Smooth muscle cell (in vitro differentiated cells): Measurements from ENCODE around the gene SMYD3. TPM values are rescaled to one million over a fixed set of nuclear protein-coding genes. Genes with fewer than 3 reads are reported as not detected.

Experiments
- DNase-seq: peaks from one replicate; lab custom pipeline; 2025; ENCODE audit not compliant: unreplicated experiment; lab: John Stamatoyannopoulos, UW
- H2AFZ ChIP-seq: fragments of 200-600 bp; sonication (generic); 2 replicates; pipeline ENCODE4 v1.6.0; 2016; ENCODE audit warnings: antibody characterized with exemption, low read depth, mild to moderate bottlenecking
- H3F3A ChIP-seq: fragments of 200-600 bp; sonication (generic); 2 replicates; pipeline ENCODE4 v1.6.0; 2017; ENCODE audit warnings: antibody characterized with exemption, low read depth
- H3K27ac ChIP-seq: fragments of 200-600 bp; sonication (generic); 2 replicates; pipeline ENCODE4 v1.5.1; 2016; ENCODE audit warnings: low read depth, mild to moderate bottlenecking
- H3K27me3 ChIP-seq: fragments of 200-600 bp; sonication (generic); 2 replicates; pipeline ENCODE4 v1.6.1; 2016; ENCODE audit warnings: low read depth, mild to moderate bottlenecking
- H3K36me3 ChIP-seq: fragments of 200-600 bp; sonication (generic); 2 replicates; pipeline ENCODE4 v1.5.1; 2016; ENCODE audit warnings: low read depth
- H3K4me1 ChIP-seq: fragments of 200-600 bp; sonication (generic); 2 replicates; pipeline ENCODE4 v1.5.1; 2016; ENCODE audit warnings: low read depth
- H3K4me2 ChIP-seq: fragments of 200-600 bp; sonication (generic); 2 replicates; pipeline ENCODE4 v1.6.0; 2016; ENCODE audit warnings: mild to moderate bottlenecking
- H3K4me3 ChIP-seq: fragments of 200-600 bp; sonication (generic); 2 replicates; pipeline ENCODE4 v1.5.1; 2016; ENCODE audit warnings: mild to moderate bottlenecking
- H3K79me2 ChIP-seq: fragments of 200-600 bp; sonication (generic); 2 replicates; pipeline ENCODE4 v1.6.0; 2016; ENCODE audit warnings: low read depth, mild to moderate bottlenecking
- H3K9ac ChIP-seq: fragments of 200-600 bp; sonication (generic); 2 replicates; pipeline ENCODE4 v1.6.0; 2016; ENCODE audit warnings: low read depth
- H3K9me3 ChIP-seq: fragments of 200-600 bp; sonication (generic); replicated peaks from 2 replicates; pipeline ENCODE4 v1.5.1; 2016; ENCODE audit warnings: low read depth
- H4K20me1 ChIP-seq: fragments of 200-600 bp; sonication (generic); 2 replicates; pipeline ENCODE4 v1.6.0; 2016; ENCODE audit warnings: low read depth
- WGBS: methylation state at CpG from one replicate; pipeline ENCODE4 v1.1.7; 2016; ENCODE audit warnings: low lambda C conversion rate; 5-methylcytosine and 5-hydroxymethylcytosine counted together
- polyA plus RNA-seq: library from polyadenylated mRNA; unstranded; fragments of >200 nt; fragmentation: Nextera tagmentation; extraction: Ambion mirVana; gene quantifications from 2 replicates; pipeline ENCODE4 v1.2.1, GENCODE V29; 2016
- total RNA-seq: library from RNA; depleted of rRNA; stranded (reverse); fragments of >200 nt; gene quantifications from 2 replicates; pipeline ENCODE4 v1.2.3, GENCODE V29; 2014
- TF ChIP-seq, protein P1 (sequence below): fragments of 200-600 bp; sonication (generic); IDR thresholded peaks from 2 replicates; pipeline ENCODE4 v1.5.1; 2017; ENCODE audit warnings: borderline replicate concordance, mild to moderate bottlenecking, antibody characterized with exemption; ENCODE audit not compliant: insufficient read depth, poor library complexity, severe bottlenecking

The SMYD3 gene
- total and polyA plus RNA-seq, 2 experiments from 2014 or later, result 162 to 301 TPM

DNA sequence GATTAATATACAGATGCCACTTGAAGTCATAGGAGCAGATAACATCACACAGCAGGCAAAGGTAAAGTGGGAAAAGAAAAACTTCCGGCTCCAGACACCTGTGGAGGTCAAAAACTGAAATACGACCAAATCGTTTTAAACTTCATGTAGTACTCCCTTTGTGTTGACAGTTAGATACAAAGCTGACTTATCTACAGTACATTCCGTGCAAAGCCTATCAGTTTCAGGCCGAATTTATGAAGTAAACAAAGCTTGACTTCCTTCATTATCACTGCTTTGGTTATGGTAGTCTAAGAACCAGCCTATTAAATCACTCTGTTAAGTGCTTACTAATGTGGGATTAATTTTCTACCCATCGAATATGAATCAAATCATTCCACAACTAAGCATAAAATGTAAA lies 156.3 kb downstream of the SMYD3 start:
- DNase-seq, result no peak
- Histone ChIP-seq H2AFZ (no peak overlapping the region), H3K4me2 (peak overlapping the region; percentile 37), H3K4me3 (no peak overlapping the region), H3K27me3 (no peaks in the 10 kb centered on the region), H3K9me3 (no peaks in the 10 kb centered on the region), H3K9ac (no peak overlapping the region), H3K4me1 (peaks cover 4% of the 10 kb centered on the region), H3K36me3 (no peaks in the 10 kb centered on the region), H3K27ac (no peak overlapping the region), H4K20me1 (peaks cover 4% of the 10 kb centered on the region), H3K79me2 (peaks cover 24% of the 10 kb centered on the region), H3F3A (peaks cover under 1% of the 10 kb centered on the region)
- WGBS, result 33% methylated on average over 6 of the region's 6 CpGs
- TF ChIP-seq, protein P1, sequence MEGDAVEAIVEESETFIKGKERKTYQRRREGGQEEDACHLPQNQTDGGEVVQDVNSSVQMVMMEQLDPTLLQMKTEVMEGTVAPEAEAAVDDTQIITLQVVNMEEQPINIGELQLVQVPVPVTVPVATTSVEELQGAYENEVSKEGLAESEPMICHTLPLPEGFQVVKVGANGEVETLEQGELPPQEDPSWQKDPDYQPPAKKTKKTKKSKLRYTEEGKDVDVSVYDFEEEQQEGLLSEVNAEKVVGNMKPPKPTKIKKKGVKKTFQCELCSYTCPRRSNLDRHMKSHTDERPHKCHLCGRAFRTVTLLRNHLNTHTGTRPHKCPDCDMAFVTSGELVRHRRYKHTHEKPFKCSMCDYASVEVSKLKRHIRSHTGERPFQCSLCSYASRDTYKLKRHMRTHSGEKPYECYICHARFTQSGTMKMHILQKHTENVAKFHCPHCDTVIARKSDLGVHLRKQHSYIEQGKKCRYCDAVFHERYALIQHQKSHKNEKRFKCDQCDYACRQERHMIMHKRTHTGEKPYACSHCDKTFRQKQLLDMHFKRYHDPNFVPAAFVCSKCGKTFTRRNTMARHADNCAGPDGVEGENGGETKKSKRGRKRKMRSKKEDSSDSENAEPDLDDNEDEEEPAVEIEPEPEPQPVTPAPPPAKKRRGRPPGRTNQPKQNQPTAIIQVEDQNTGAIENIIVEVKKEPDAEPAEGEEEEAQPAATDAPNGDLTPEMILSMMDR, result no peak

DNA sequence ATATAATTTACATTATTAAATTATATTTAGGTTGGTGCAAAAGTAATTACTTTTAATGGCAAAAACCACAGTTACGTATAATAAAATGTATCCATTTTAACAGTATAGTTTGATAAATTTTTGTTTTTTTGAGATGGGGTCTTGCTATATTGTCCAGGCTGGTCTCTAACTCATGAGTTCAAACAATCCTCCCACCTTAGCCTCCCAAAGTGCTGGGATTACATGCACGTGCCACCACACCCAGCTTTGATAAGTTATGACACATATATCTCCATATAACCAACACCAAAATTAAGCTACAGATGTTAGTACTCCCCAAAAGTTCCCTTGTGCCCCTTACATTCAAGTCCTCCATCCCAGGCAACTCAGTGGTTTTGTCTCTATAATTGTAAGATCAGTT lies 163.1 kb downstream of the SMYD3 start:
- Histone ChIP-seq H3K4me1 (no peaks in the 10 kb centered on the region), H3K27ac (no peak overlapping the region), H2AFZ (no peak overlapping the region), H4K20me1 (peaks cover 15% of the 10 kb centered on the region), H3K9ac (no peak overlapping the region), H3K4me2 (no peak overlapping the region), H3K9me3 (no peaks in the 10 kb centered on the region), H3F3A (no peaks in the 10 kb centered on the region), H3K27me3 (no peaks in the 10 kb centered on the region), H3K79me2 (peaks cover 2% of the 10 kb centered on the region), H3K36me3 (no peaks in the 10 kb centered on the region), H3K4me3 (no peak overlapping the region)
- TF ChIP-seq, protein P1, result no peak
- DNase-seq, result no peak
- WGBS, result 96% methylated on average over 2 of the region's 2 CpGs

DNA sequence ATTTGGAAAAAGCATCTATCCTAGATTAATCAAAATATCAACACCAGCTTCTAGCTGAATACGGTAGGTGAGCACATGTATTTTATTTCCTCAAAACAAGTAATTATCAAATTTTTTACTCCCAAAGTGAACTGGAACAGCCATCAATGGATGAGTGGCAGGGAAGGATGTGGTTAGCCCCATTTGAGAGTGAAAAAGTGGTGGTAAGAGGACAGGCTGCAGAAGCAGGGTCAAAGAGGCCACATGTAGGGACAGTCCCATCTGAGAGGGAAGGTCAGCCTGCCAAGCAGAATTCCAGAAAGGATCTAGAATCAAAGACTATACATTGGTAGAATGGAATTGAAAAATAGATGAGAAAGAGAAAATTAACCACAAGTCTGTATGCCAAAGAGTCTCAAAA lies 163.8 kb downstream of the SMYD3 start:
- no peak overlapping the region for H3K27ac ChIP-seq
- no peaks in the 10 kb centered on the region for H3F3A ChIP-seq
- peaks cover 2% of the 10 kb centered on the region for H3K79me2 ChIP-seq
- TF ChIP-seq, protein P1, result no peak
- no peaks in the 10 kb centered on the region for H3K9me3 ChIP-seq
- no peak overlapping the region for H2AFZ ChIP-seq
- H4K20me1 ChIP-seq, result peaks cover 22% of the 10 kb centered on the region
- WGBS, result 100% methylated on average over 1 of the region's 1 CpG
- no peak overlapping the region for H3K4me2 ChIP-seq
- H3K36me3 ChIP-seq, result no peaks in the 10 kb centered on the region
- no peaks in the 10 kb centered on the region for H3K4me1 ChIP-seq
- DNase-seq, result no peak
- H3K9ac ChIP-seq, result no peak overlapping the region
- no peak overlapping the region for H3K4me3 ChIP-seq
- no peaks in the 10 kb centered on the region for H3K27me3 ChIP-seq

- TF ChIP-seq, protein P1, result no peak
- H3K4me3 ChIP-seq, result no peak overlapping the region
- no peak overlapping the region for H3K9ac ChIP-seq
- no peak for DNase-seq
- peaks cover 62% of the 10 kb centered on the region for H4K20me1 ChIP-seq
- H3K9me3 ChIP-seq, result no peaks in the 10 kb centered on the region
- H3K79me2 ChIP-seq, result peaks cover 2% of the 10 kb centered on the region
- no peak overlapping the region for H3K4me2 ChIP-seq
- H3K27me3 ChIP-seq, result no peaks in the 10 kb centered on the region
- no peaks in the 10 kb centered on the region for H3K4me1 ChIP-seq
- no peak overlapping the region for H2AFZ ChIP-seq
- 75% methylated on average over 4 of the region's 4 CpGs for WGBS
- H3K27ac ChIP-seq, result no peak overlapping the region
- no peaks in the 10 kb centered on the region for H3K36me3 ChIP-seq
- H3F3A ChIP-seq, result no peaks in the 10 kb centered on the region
Measured at GRCh38 chr1:246338546-246338945, 168.5 kb downstream of the SMYD3 start.
